Adipocyte (in vitro differentiated cells): Measurements from ENCODE around the gene AMN.

Experiments
- DNase-seq: peaks from one replicate; pipeline ENCODE4 v3.0.0-alpha.2; 2015; ENCODE audit warnings: low read depth
- H3K27me3 ChIP-seq: replicated peaks from 2 replicates; pipeline ENCODE4 v1.7.0; 2013; ENCODE audit warnings: mild to moderate bottlenecking, low read length, moderate library complexity; ENCODE audit not compliant: control insufficient read depth, insufficient read depth
- H3K36me3 ChIP-seq: 2 replicates; pipeline ENCODE4 v1.7.0; 2013; ENCODE audit warnings: low read length, mild to moderate bottlenecking, moderate library complexity; ENCODE audit not compliant: control insufficient read depth, insufficient read depth, severe bottlenecking
- H3K4me1 ChIP-seq: 2 replicates; pipeline ENCODE4 v1.7.0; 2013; ENCODE audit warnings: mild to moderate bottlenecking, low read length, moderate library complexity; ENCODE audit not compliant: control insufficient read depth, insufficient read depth
- H3K4me3 ChIP-seq: 2 replicates; pipeline ENCODE4 v1.7.0; 2013; ENCODE audit warnings: mild to moderate bottlenecking, low read length, moderate library complexity
- H3K9ac ChIP-seq: 2 replicates; pipeline ENCODE4 v1.7.0; 2013; ENCODE audit warnings: mild to moderate bottlenecking, low read length, moderate library complexity
- H3K9me3 ChIP-seq: 2 replicates; pipeline ENCODE4 v1.7.0; 2013; ENCODE audit warnings: mild to moderate bottlenecking, low read length, moderate library complexity; ENCODE audit not compliant: control insufficient read depth

AMN gene

GRCh38 chr14:102907980-102908730 lies 14.3 kb upstream of the AMN start:
- Histone ChIP-seq H3K9ac (no peak overlapping the region), H3K36me3 (peaks cover 31% of the 10 kb centered on the region), H3K27me3 (no peaks in the 10 kb centered on the region), H3K9me3 (no peaks in the 10 kb centered on the region), H3K4me3 (no peak overlapping the region), H3K4me1 (no peaks in the 10 kb centered on the region)
- DNase-seq: no peak

GRCh38 chr14:102908766-102909455 lies 13.6 kb upstream of the AMN start:
- Histone ChIP-seq H3K36me3 (peaks cover 23% of the 10 kb centered on the region), H3K27me3 (no peaks in the 10 kb centered on the region), H3K4me3 (no peak overlapping the region), H3K4me1 (no peaks in the 10 kb centered on the region), H3K9ac (no peak overlapping the region), H3K9me3 (no peaks in the 10 kb centered on the region)
- DNase-seq: no peak

- no peaks in the 10 kb centered on the region for H3K9me3 ChIP-seq
- no peak overlapping the region for H3K9ac ChIP-seq
- no peaks in the 10 kb centered on the region for H3K27me3 ChIP-seq
- no peaks in the 10 kb centered on the region for H3K4me1 ChIP-seq
- peaks cover 21% of the 10 kb centered on the region for H3K36me3 ChIP-seq
- no peak overlapping the region for H3K4me3 ChIP-seq
- no peak for DNase-seq
These were observed 13.0 kb upstream of the AMN start for GRCh38 chr14:102909462-102909861.

GRCh38 chr14:102909911-102910310 lies 12.6 kb upstream of the AMN start:
- Histone ChIP-seq H3K9ac (no peak overlapping the region), H3K9me3 (no peaks in the 10 kb centered on the region), H3K27me3 (no peaks in the 10 kb centered on the region), H3K4me3 (no peak overlapping the region), H3K36me3 (peaks cover 21% of the 10 kb centered on the region), H3K4me1 (no peaks in the 10 kb centered on the region)
- no peak for DNase-seq

- H3K4me1 ChIP-seq: no peaks in the 10 kb centered on the region
- no peak overlapping the region for H3K4me3 ChIP-seq
- H3K9ac ChIP-seq: no peak overlapping the region
- H3K27me3 ChIP-seq: no peaks in the 10 kb centered on the region
- peaks cover 18% of the 10 kb centered on the region for H3K36me3 ChIP-seq
- H3K9me3 ChIP-seq: no peaks in the 10 kb centered on the region
- no peak for DNase-seq
These were observed 12.0 kb upstream of the AMN start for GRCh38 chr14:102910442-102910841.

GRCh38 chr14:102911541-102911951 lies 10.9 kb upstream of the AMN start:
- no peaks in the 10 kb centered on the region for H3K9me3 ChIP-seq
- DNase-seq: no peak
- H3K4me1 ChIP-seq: no peaks in the 10 kb centered on the region
- H3K4me3 ChIP-seq: no peak overlapping the region
- peaks cover 10% of the 10 kb centered on the region for H3K36me3 ChIP-seq
- no peak overlapping the region for H3K9ac ChIP-seq
- H3K27me3 ChIP-seq: no peaks in the 10 kb centered on the region

- Histone ChIP-seq H3K4me1 (no peaks in the 10 kb centered on the region), H3K4me3 (no peak overlapping the region), H3K27me3 (no peaks in the 10 kb centered on the region), H3K9ac (no peak overlapping the region), H3K36me3 (peaks cover 3% of the 10 kb centered on the region), H3K9me3 (no peaks in the 10 kb centered on the region)
- no peak for DNase-seq
These were observed 10.3 kb upstream of the AMN start for GRCh38 chr14:102911991-102912761.

- H3K4me1 ChIP-seq: no peaks in the 10 kb centered on the region
- no peak overlapping the region for H3K9ac ChIP-seq
- H3K27me3 ChIP-seq: no peaks in the 10 kb centered on the region
- no peaks in the 10 kb centered on the region for H3K9me3 ChIP-seq
- no peak overlapping the region for H3K4me3 ChIP-seq
- no peaks in the 10 kb centered on the region for H3K36me3 ChIP-seq
- DNase-seq: no peak
These were observed 8.9 kb upstream of the AMN start for GRCh38 chr14:102913341-102914211.

GRCh38 chr14:102914474-102915291 lies 7.8 kb upstream of the AMN start:
- no peaks in the 10 kb centered on the region for H3K36me3 ChIP-seq

More at GRCh38 chr14:102914474-102915291, 7.8 kb upstream of the AMN start:
- Histone ChIP-seq H3K9me3 (no peaks in the 10 kb centered on the region), H3K27me3 (no peaks in the 10 kb centered on the region), H3K4me3 (no peak overlapping the region), H3K9ac (no peak overlapping the region), H3K4me1 (no peaks in the 10 kb centered on the region)
- DNase-seq: no peak
